Endothelial cell of umbilical vein (primary cell): ENCODE data around the gene SS18L1. TPM values are rescaled to one million over a fixed set of nuclear protein-coding genes. Genes with fewer than 3 reads are reported as not detected.
A peak's percentile ranks its signal among the peaks of the same experiment; 100 is the strongest.

Source experiments
- BruUV-seq: library from RNA; stranded (reverse); fragments of 400-500 nt; replicated peaks from 2 replicates; lab custom pipeline; 2021; lab: Mats Ljungman, UMichigan
- CTCF ChIA-PET: fragments of 300-600, 350-600 bp; sonication (Branson Sonifier 250); formaldehyde crosslinking; loops from one replicate; lab custom pipeline; 2021; ENCODE audit warnings: antibody characterized with exemption, inconsistent platforms; lab: Charles Lee
- POLR2A ChIA-PET: fragments of 300-600, 350-600 bp; sonication (Branson Sonifier 250); formaldehyde crosslinking; loops from one replicate; lab custom pipeline; 2021; ENCODE audit warnings: antibody characterized with exemption, inconsistent platforms; lab: Charles Lee
- DNase-seq: peaks from one replicate; pipeline ENCODE4 v3.0.0-alpha.2; 2011; ENCODE audit warnings: low read depth, low spot score
- FAIRE-seq: peaks from 2 replicates; lab custom pipeline; 2011; peaks lifted over from hg19 to GRCh38; lab: Jason Lieb, UNC
- H2AFZ ChIP-seq: 2 replicates; pipeline ENCODE4 v1.6.0; 2012; ENCODE audit warnings: low read depth, low read length, control low read depth, inconsistent platforms
- H3K27ac ChIP-seq: 2 replicates; pipeline ENCODE4 v1.5.1; 2011; ENCODE audit warnings: low read depth, mild to moderate bottlenecking, control low read depth, low read length, moderate library complexity; ENCODE audit not compliant: insufficient read depth
- H3K27me3 ChIP-seq, 2 experiments: 2 replicates each; pipeline versions ENCODE4 v1.6.0 to v1.6.1; 2011; ENCODE audit warnings: low read length in 2 of 2, mixed read lengths in 1 of 2; ENCODE audit not compliant: control insufficient read depth in 2 of 2, insufficient read depth in 2 of 2
- H3K36me3 ChIP-seq, 2 experiments: 2 replicates in 1 of 2; 3 replicates in 1 of 2; pipeline ENCODE4 v1.5.1; 2011; ENCODE audit warnings: low read length in 2 of 2, mild to moderate bottlenecking in 1 of 2, moderate library complexity in 1 of 2; ENCODE audit not compliant: control insufficient read depth in 2 of 2, insufficient read depth in 2 of 2; ENCODE audit errors: extremely low read depth in 1 of 2
- H3K4me1 ChIP-seq: 3 replicates; pipeline ENCODE4 v1.5.1; 2011; ENCODE audit warnings: mild to moderate bottlenecking, low read length; ENCODE audit not compliant: control insufficient read depth, insufficient read depth; ENCODE audit errors: extremely low read depth
- H3K4me2 ChIP-seq: 2 replicates; pipeline ENCODE4 v1.6.1; 2011; ENCODE audit warnings: low read length, control low read depth, mixed read lengths; ENCODE audit not compliant: insufficient read depth
- H3K4me3 ChIP-seq, 3 experiments: fragments of 200-600 bp in 1 of 3; sonication (generic), shearing (Covaris generic) in 1 of 3; replicated peaks in 1 of 3; 2 replicates each; pipeline ENCODE4 v1.5.1; 2011 to 2016; ENCODE audit warnings: control low read depth in 3 of 3, low read length in 3 of 3, mild to moderate bottlenecking in 2 of 3, inconsistent platforms in 1 of 3, low read depth in 1 of 3, moderate library complexity in 1 of 3; ENCODE audit not compliant: insufficient read depth in 1 of 3
- H3K79me2 ChIP-seq: 2 replicates; pipeline ENCODE4 v1.6.0; 2012; ENCODE audit warnings: low read length, inconsistent platforms; ENCODE audit not compliant: control insufficient read depth, insufficient read depth
- H3K9ac ChIP-seq: replicated peaks from 2 replicates; pipeline ENCODE3; 2011; ENCODE audit warnings: low read length, control low read depth; ENCODE audit not compliant: insufficient read depth; ENCODE audit errors: extremely low read depth
- H3K9me1 ChIP-seq: replicated peaks from 3 replicates; pipeline ENCODE4 v1.6.0; 2011; ENCODE audit warnings: mild to moderate bottlenecking, low read length; ENCODE audit not compliant: control insufficient read depth, insufficient read depth; ENCODE audit errors: extremely low read depth
- H3K9me3 ChIP-seq: replicated peaks from 2 replicates; pipeline ENCODE4 v1.5.1; 2012; ENCODE audit warnings: low read length, inconsistent platforms; ENCODE audit not compliant: control insufficient read depth, insufficient read depth
- H4K20me1 ChIP-seq: replicated peaks from 2 replicates; pipeline ENCODE3; 2011; ENCODE audit warnings: mild to moderate bottlenecking, low read length; ENCODE audit not compliant: control insufficient read depth, insufficient read depth; ENCODE audit errors: extremely low read depth
- EZH2 ChIP-seq: IDR thresholded peaks from 2 replicates; pipeline ENCODE4 v1.6.1; 2012; ENCODE audit warnings: borderline replicate concordance, low read depth, mild to moderate bottlenecking, moderate library complexity, low read length, inconsistent platforms; ENCODE audit not compliant: severe bottlenecking
- FOS ChIP-seq: IDR thresholded peaks from 2 replicates; pipeline ENCODE4 v1.6.1; 2011; ENCODE audit warnings: mild to moderate bottlenecking, low read length, moderate library complexity, borderline replicate concordance; ENCODE audit not compliant: insufficient read depth
- GATA2 ChIP-seq: IDR thresholded peaks from 2 replicates; pipeline ENCODE4 v1.7.0; 2011; ENCODE audit warnings: low read depth, mild to moderate bottlenecking, moderate library complexity, mixed read lengths, low read length; ENCODE audit not compliant: insufficient read length, insufficient read depth
- JUN ChIP-seq: IDR thresholded peaks from 2 replicates; pipeline ENCODE4 v1.6.1; 2011; ENCODE audit warnings: borderline replicate concordance, low read depth; ENCODE audit not compliant: insufficient read length, insufficient read depth
- MYC ChIP-seq: IDR thresholded peaks from one replicate; pipeline ENCODE4 v1.6.1; 2011; ENCODE audit warnings: mild to moderate bottlenecking, low read depth, low read length
- POLR2A ChIP-seq: IDR thresholded peaks from 2 replicates; pipeline ENCODE4 v1.6.1; 2012; ENCODE audit warnings: low read depth, mild to moderate bottlenecking, control low read depth, low read length
- POLR2AphosphoS5 ChIP-seq: IDR thresholded peaks from 2 replicates; pipeline ENCODE4 v1.6.1; 2012; ENCODE audit warnings: low read depth, mild to moderate bottlenecking, control low read depth, low read length, moderate library complexity; ENCODE audit not compliant: insufficient read depth
- dilution Hi-C: fragments of 300-500 bp; cut with MboI; formaldehyde crosslinking; loops from one replicate; pipeline ENCODE4 v1.15.0; 2019; ENCODE audit warnings: low sequenced_read_pairs; ENCODE audit not compliant: extremely low pct_ligation_motif_present
- intact Hi-C: fragments of 100-400 bp; cut with micrococcal nuclease; formaldehyde crosslinking; loops from one replicate; pipeline ENCODE4 v1.10.0; 2022
- polyA plus RNA-seq, 4 experiments: library from polyadenylated mRNA; depleted of rRNA in 3 of 4; stranded (reverse) in 3 of 4; unstranded in 1 of 4; fragments of >200 nt; gene quantifications; 2 replicates each; pipeline versions ENCODE4 v1.2.1 to v1.2.3, GENCODE V29; 2011 to 2012; ENCODE audit warnings: missing spikeins in 1 of 4
- total RNA-seq: library from RNA; stranded (reverse); gene quantifications from 2 replicates; pipeline ENCODE4 v1.2.3, GENCODE V29; 2021
- TF ChIP-seq, protein P1 (sequence below): IDR thresholded peaks from 2 replicates; pipeline ENCODE4 v1.6.1; 2011; ENCODE audit not compliant: insufficient read depth, insufficient read length

SS18L1 gene
- total and polyA plus RNA-seq, 2 donors (not counting 3 experiments of a cell fraction or from before 2014, with no cell fraction given): 15.4 to 21.7 TPM

DNA sequence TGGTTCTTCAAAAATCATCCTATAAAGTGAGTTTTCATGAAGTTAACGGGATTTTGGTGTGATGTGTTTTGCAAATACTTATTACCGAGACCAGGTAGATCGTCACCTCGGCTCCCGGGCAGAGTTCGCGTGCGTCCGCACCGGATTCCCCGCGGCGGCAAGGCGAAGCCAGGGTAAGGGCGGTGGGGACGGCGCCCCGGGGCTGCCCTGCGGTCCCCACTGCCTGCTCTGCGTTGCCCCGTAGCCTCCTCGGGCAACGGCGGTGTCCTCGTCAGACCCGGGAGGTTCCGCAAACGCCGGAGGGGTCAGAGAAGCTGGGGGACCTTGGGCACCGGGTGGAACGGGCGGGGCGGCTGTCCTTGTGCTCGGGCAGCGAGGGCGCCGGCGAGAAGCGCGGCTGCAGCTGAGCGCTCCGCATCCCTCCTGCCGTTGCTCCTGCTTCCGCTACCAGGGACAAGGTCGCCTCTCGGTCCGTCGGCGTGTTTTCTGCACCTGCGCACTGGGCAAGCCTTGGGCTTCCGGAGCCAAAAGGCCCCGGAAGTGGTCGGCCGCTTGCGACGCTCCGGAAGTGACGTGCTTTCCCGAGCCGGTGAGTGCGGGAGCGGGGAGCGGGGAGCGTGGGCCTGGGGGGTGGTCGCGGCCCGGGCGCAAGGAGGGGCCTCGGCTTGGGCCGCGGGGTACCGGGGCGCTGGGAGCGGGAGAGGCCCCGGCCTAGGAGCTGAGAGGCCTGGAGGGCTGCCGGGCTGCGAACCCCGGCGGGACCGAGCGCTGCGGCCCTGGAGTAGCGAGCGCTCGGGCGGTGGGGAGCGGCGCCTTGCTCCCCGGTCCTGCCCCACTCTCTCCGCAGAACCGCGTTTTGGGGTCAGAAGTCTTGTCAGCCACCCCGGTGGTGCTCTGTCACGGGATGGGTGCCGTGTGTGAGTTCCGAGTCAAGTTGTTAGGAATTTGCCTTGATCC is 39.2 kb downstream of the SS18L1 start, which contains the start of gene MTG2:
Gene MTG2, plus strand, starts transcription at position 560 of the 957 bp plus-strand sequence. CDS start 10,393 bp downstream, outside the sequence.
- TSS peak; percentile 86 for BruUV-seq
- Histone ChIP-seq H3K9me1 (no peaks in the 10 kb centered on the region), H3K4me2 (peak within 1 kb of the TSS; percentile 95), H3K27me3 (no peaks in the 10 kb centered on the region), H3K36me3 (no peaks in the 10 kb centered on the region), H4K20me1 (no peaks in the 10 kb centered on the region), H3K4me1 (peaks cover 21% of the 10 kb centered on the region), H2AFZ (peak within 1 kb of the TSS; percentile 74), H3K9ac (peak within 1 kb of the TSS; percentile 99), H3K4me3 (peak within 1 kb of the TSS; percentile 87 to 98 (median 93)), H3K9me3 (no peaks in the 10 kb centered on the region), H3K27ac (peak within 1 kb of the TSS; percentile 92), H3K79me2 (peaks cover 18% of the 10 kb centered on the region)
- CTCF ChIA-PET: no interaction called here
- DNase-seq: peak; percentile 93
- TF ChIP-seq EZH2: no peak
- TF ChIP-seq FOS: no peak
- TF ChIP-seq, protein P1, sequence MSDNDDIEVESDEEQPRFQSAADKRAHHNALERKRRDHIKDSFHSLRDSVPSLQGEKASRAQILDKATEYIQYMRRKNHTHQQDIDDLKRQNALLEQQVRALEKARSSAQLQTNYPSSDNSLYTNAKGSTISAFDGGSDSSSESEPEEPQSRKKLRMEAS: no peak
- TF ChIP-seq GATA2: no peak
- no peak for TF ChIP-seq MYC
- peak; percentile 90 for TF ChIP-seq POLR2A
- peak; percentile 95 for TF ChIP-seq POLR2AphosphoS5
- TF ChIP-seq JUN: no peak
- intact Hi-C loops: loop anchor here (1.0 to 10.0 kb wide), 4 partner anchors 39 to 202 kb away; partner anchors contain the start of genes OSBPL2, PSMA7, RPS21 and SS18L1
- dilution Hi-C loops: no loop called here
- POLR2A ChIA-PET: no interaction called here
- FAIRE-seq: peak; percentile 88
